Measurements from ENCODE around the gene CCDC192.

Gene CCDC192

DNA sequence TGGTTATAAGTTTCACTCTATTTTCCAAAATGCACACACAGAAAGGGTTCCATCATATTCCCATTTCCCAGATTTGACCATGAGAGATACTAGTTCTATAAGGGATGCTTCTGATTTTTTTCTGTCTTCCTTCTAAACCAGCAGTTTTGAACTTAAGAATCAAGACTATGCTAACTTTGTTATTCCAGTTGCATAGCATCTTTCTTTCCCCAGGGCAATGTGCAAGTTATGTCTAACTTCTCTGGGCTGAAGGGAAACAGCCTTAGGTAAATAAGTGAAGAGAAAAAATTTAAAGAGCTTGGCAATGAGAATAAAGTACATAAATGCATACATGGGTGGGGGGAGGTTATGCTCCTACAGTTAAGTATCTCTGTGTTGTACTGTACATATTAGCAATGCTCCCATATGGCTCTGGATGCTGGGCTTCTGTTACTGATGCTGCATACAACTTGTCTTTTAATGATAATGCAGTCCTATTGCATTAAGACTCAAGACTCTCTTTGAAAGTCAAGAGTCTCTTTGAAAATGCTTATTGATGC lies 254.6 kb downstream of the CCDC192 start:
- no peak for DNase-seq (ENCODE audit: low read depth in 3 of 3)

GRCh38 chr5:127958421-127959011 lies 255.3 kb downstream of the CCDC192 start:
- DNase-seq (ENCODE audit: low read depth in 3 of 3) = no peak

- DNase-seq (ENCODE audit: low read depth in 3 of 3) = no peak
These were observed 256.1 kb downstream of the CCDC192 start for GRCh38 chr5:127959152-127959764.

- DNase-seq (ENCODE audit: low read depth in 3 of 3) = no peak
These were observed 257.1 kb downstream of the CCDC192 start for GRCh38 chr5:127960270-127960691.

DNA sequence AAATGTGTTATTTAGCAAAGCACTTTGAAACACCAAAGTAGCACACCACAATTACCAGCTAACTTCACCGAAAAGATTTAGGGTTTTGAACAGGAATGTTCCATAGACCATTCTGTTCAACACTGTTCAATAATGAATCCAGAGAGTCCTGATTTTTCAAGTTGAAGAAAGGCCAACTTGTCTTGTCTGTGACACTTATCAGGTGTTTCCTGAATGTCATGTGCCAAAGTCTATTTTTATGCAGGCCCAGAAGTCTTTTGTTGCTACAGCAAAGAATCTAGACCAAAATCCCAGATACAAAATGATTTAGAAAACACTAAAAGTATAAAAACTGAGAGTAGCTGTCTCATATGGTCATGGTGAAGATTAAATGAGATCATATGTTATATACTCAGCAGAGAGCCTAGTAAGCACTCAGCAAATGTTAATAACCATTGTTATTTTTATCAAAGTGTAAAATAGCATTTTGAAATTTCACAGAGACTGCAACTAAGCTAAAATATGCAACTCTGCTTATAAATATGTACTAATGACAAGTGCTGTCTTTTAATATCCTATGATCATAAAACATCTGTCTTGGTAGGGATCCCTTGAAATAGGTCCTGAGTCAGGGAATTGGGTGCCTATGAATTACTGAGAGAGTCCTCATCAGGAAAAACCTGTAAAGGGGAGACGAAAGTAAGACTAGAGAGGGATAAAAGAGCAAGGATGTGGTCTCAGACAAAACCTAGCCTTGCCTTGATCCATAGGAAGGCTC lies 258.0 kb downstream of the CCDC192 start:
- DNase-seq (ENCODE audit: low read depth in 3 of 3) = no peak

DNA sequence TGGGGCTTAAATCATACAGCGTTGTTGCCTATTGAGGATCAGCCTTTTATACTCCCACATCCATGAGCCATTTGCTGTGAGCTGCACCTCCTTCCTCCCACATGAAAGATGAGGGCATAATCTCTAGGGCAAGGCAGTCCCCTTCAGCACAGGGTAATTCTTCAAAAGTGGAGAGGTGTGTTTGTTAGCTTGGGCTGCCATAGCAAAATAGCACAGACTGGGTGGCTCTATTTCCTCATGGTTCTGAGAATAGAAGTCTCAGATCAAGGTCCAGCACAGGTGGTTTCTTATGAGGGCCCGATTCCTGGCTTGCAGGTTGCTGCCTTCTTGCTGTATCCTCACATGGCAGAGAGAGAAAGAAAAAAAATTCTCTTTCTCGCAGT lies 258.6 kb downstream of the CCDC192 start:
- DNase-seq (ENCODE audit: low read depth in 3 of 3) = no peak

- no peak for DNase-seq (ENCODE audit: low read depth in 3 of 3)
These were observed 259.3 kb downstream of the CCDC192 start for GRCh38 chr5:127962491-127962890.

GRCh38 chr5:127963233-127963632 lies 260.0 kb downstream of the CCDC192 start:
- DNase-seq (ENCODE audit: low read depth in 3 of 3) = no peak

GRCh38 chr5:127963931-127964330 lies 260.7 kb downstream of the CCDC192 start:
- no peak for DNase-seq (ENCODE audit: low read depth in 3 of 3)

DNA sequence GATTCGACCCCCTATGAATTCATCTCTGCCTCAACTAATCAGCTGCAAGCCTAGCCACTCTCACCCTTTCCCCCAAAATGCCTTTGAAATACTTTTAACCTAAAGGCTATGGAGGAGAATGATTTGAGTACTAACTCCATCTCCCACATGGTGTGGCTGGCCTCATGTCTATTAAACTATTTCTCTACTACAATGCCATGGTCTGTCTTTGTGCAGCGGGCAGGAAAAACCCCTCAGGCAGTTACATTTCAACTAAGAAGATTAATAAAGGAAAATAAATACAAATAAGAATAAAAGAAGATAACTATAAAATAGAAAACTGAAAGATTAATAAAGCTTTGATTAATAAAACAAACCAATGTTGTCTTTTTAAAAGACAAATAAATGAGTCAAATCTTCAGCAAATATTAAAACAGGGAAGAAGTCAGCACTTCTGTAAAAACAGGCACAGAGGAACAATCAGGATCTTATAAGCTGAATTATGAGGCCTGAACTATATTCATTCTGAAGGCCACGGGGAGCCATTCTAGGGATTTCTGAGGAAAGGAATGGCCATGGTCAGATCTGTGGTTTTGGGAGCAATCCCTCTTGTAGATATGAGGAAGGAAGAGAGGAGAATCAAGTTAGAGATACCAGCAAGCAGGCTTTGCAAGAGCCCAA lies 264.3 kb downstream of the CCDC192 start:
- DNase-seq (ENCODE audit: low read depth in 3 of 3) = no peak

DNA sequence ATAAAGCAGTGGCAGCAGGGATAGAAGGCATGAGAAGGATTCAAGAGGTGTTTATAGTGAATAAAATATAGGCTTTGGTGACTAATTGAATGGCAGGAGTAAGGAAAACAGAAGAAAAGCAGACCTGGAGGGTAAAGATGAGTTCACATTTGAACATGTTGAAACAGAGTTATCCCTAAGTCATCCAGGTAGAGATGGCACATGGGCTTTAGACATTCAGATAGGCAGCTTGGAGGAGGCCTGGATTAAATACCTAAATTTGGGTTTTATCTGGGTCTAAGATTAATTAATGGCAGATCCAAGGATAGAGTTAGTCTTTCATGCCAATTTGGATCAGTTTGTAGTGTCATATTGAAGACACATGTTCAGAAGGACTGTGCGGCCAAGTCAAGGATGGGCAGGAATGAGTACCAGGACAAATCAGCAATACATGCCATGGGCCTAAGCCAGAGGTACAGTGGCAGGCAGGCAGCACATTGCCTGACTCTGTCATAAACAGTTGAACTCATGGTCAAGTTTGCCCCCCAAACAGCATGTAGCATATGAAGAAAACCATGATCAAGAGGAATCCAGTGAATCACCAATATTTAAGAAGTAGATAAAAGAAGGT lies 264.9 kb downstream of the CCDC192 start:
- no peak for DNase-seq (ENCODE audit: low read depth in 3 of 3)

DNA sequence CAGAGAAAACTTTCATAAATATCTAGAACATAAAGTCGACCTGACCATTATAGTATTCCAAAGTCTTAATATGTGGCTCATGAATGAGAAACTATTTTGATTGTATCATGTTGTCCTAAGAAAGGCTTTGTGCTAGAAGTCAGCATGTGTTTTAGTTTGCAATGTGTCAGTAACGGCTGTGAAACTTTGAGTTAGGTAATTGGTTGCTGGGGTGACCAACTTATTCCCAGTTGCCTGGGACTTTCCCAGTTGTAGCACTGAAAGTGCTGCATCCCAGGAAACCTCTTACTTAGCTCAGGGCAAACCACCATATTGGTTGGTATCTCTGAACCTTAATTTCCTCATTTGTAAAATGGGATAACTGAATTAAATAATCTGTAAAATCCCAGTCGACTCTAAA lies 265.8 kb downstream of the CCDC192 start:
- DNase-seq (ENCODE audit: low read depth in 3 of 3) = no peak

DNA sequence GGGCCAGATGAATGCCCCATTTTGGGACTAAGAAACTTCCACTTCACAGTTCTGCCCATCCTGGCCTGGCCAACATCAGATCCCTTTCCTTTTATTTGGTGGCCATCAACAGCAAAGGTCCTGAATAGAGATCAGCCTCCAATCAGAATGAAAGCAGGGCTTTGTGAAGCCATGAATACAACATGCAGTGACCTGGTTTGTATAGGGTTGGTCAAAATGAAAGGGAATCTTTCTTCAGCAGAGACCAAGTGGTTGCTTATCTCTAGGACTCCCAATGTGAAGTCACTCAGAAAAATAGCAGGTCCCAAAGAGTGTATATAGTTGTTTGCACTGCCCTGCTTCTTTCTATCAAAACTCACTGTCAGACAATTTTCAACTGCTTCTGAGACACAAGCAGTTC lies 266.5 kb downstream of the CCDC192 start:
- DNase-seq (ENCODE audit: low read depth in 3 of 3) = no peak

GRCh38 chr5:127970081-127970480 lies 266.9 kb downstream of the CCDC192 start:
- no peak for DNase-seq (ENCODE audit: low read depth in 3 of 3)

GRCh38 chr5:127970854-127971425 lies 267.7 kb downstream of the CCDC192 start:
- DNase-seq (ENCODE audit: low read depth in 3 of 3) = no peak

- no peak for DNase-seq (ENCODE audit: low read depth in 3 of 3)
These were observed 272.8 kb downstream of the CCDC192 start for GRCh38 chr5:127975961-127976360.

DNA sequence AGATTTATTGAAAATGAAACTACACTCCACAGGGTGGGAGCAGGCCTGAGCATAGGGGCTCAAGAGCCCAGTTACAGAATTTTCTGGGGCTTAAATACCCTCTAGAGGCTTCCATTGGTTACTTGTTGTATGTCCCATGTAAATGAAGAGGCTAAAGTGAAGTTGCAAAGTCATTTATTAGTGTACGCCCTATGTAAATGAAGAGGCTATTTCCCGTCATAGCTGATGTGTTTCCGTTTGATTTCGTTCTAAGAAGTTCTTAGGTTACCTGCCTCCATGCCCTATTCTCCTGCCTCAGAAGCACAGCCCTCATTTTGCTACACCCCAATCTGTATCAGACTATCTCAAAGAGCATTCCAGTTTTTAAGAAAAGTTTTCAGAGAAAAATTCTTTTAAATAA lies 273.3 kb downstream of the CCDC192 start:
- no peak for DNase-seq (ENCODE audit: low read depth in 3 of 3)

- no peak for DNase-seq (ENCODE audit: low read depth in 3 of 3)
These were observed 274.0 kb downstream of the CCDC192 start for GRCh38 chr5:127976991-127977717.

DNA sequence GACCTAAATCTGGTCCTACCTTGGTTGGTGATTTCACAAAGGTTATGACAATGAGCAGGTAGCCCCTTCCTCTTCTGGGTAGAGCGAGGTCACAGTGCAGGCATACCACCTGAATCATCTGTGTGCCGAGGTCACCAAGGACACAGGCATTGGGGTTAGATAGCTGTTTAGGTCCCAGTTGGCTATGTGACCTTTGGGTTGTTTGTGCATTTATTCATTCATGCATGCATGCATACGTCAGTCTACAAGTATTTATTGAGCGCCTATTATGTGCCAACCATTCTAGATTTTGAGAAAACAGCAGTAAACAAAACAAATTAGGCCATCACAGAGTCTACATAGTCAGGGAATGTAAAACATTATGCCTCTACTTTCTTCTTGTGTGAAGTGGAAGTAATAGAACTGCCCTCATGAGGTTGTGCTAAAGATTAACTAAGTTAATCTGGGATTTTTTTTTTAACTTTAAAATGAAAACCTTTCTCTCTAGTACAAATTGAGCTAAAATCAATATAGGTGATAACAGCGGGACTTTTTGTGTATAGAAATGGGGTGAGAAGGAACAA lies 275.6 kb downstream of the CCDC192 start:
- DNase-seq (ENCODE audit: low read depth in 3 of 3) = no peak

DNA sequence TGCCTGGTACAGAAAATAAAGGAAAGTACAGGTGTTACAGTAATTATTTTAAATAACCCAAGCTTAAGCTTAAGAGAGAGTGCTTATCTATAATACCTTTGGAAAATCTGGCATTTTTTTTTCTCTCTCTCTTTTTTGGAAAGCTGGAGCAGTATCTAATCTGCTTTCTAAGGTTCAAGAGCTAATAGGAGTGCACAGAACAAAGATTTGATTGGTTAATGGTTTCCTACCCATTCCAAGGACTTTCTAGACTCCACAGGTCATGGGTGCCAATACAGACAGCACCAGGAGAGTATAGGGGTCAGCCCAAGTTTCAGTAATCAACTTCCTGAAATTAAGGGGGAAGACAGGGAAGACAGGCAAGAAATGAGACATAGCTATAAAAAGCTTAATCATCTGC lies 276.3 kb downstream of the CCDC192 start:
- no peak for DNase-seq (ENCODE audit: low read depth in 3 of 3)

DNA sequence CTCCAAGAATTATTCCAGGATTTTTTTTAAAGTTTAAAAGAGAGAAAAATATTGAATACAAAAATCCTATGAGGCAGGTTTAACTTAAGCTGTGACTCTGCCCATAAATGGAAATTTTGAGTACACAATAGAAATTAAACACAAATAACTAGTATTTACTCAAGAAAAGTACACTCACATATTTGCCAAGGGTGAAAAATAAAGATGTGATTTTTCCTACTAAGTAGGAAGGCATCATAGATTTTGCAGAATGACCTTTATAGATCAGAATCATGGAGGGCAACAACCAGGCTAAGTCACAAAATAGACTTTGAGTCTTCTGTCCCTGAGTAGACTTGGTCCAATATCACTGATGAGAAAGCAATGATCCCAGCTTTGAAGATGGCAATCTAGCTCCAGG lies 277.7 kb downstream of the CCDC192 start:
- no peak for DNase-seq (ENCODE audit: low read depth in 3 of 3)
